KBM-7 (cell line): ENCODE measurements around the gene TMEM59L.
"Not testable (repeated sequence)": the region's sequence is repeated elsewhere in the genome, so short reads cannot be mapped to it uniquely, and the experiment has no call there.

Source experiments
- DNase-seq: peaks from one replicate; pipeline ENCODE4 v3.0.0-alpha.2; 2015
- in situ Hi-C: fragments of 300-500 bp; cut with MboI; formaldehyde crosslinking; loops from 2 replicates; pipeline ENCODE4 v1.14.3; 2020; ENCODE audit warnings: low sequenced_read_pairs, low pct_unique_long_range_greater_than_20kb, mixed read lengths

Gene TMEM59L

GRCh38 chr19:18593367-18594095, 19.1 kb upstream of the TMEM59L start:
- DNase-seq, result no peak
- in situ Hi-C loops, result no loop called here

GRCh38 chr19:18594096-18594823, 18.4 kb upstream of the TMEM59L start:
- in situ Hi-C loops, result no loop called here
- DNase-seq, result peak; percentile 83

GRCh38 chr19:18594824-18595373, 17.8 kb upstream of the TMEM59L start:
- DNase-seq, result no peak
- in situ Hi-C loops, result no loop called here

- in situ Hi-C loops, result no loop called here
- DNase-seq, result no peak
Observed at GRCh38 chr19:18595475-18595874, 17.2 kb upstream of the TMEM59L start.

GRCh38 chr19:18596752-18597157, 15.9 kb upstream of the TMEM59L start:
- peak; percentile 54 for DNase-seq

GRCh38 chr19:18597809-18598660, 14.6 kb upstream of the TMEM59L start:
- DNase-seq, result no peak
- in situ Hi-C loops, result no loop called here

More at GRCh38 chr19:18596752-18597157, 15.9 kb upstream of the TMEM59L start:
- in situ Hi-C loops, result no loop called here

- no peak for DNase-seq
- in situ Hi-C loops, result no loop called here
Observed at GRCh38 chr19:18599485-18599884, 13.2 kb upstream of the TMEM59L start.

GRCh38 chr19:18600692-18601397, 11.8 kb upstream of the TMEM59L start:
- DNase-seq, in situ Hi-C loops: not testable (repeated sequence)

- in situ Hi-C loops, result no loop called here
- DNase-seq, result no peak
Observed at GRCh38 chr19:18601875-18602274, 10.8 kb upstream of the TMEM59L start.

GRCh38 chr19:18603255-18603957, 9.3 kb upstream of the TMEM59L start:
- DNase-seq, result no peak
- in situ Hi-C loops, result no loop called here

GRCh38 chr19:18603958-18604819, 8.5 kb upstream of the TMEM59L start:
- no peak for DNase-seq
- in situ Hi-C loops, result no loop called here

- no peak for DNase-seq
- in situ Hi-C loops, result no loop called here
Observed at GRCh38 chr19:18604820-18605159, 7.9 kb upstream of the TMEM59L start.

GRCh38 chr19:18605196-18605545, 7.5 kb upstream of the TMEM59L start:
- in situ Hi-C loops, result no loop called here
- DNase-seq, result no peak

- no peak for DNase-seq
Observed at GRCh38 chr19:18605546-18606280, 7.0 kb upstream of the TMEM59L start.

GRCh38 chr19:18606281-18607225, 6.1 kb upstream of the TMEM59L start, which contains the start of gene CRLF1:
TSS of gene CRLF1 (minus strand) at chr19:18606799. CDS start at chr19:18606656, 143 bp downstream.
- in situ Hi-C loops, result no loop called here

More at GRCh38 chr19:18605546-18606280, 7.0 kb upstream of the TMEM59L start:
- in situ Hi-C loops, result no loop called here

More at GRCh38 chr19:18606281-18607225, 6.1 kb upstream of the TMEM59L start, which contains the start of gene CRLF1:
- no peak for DNase-seq
